ENCODE measurements around the gene CELF2. TPM values are rescaled to one million over a fixed set of nuclear protein-coding genes. Genes with fewer than 3 reads are reported as not detected.
A peak's percentile ranks its signal among the peaks of the same experiment; 100 is the strongest.

Gene CELF2
- total RNA-seq, 1 experiment from 2014 or later = 0.51 TPM

GRCh38 chr10:11131112-11131639 is 113.5 kb downstream of the CELF2 start:
- DNase-seq (ENCODE audit: low read depth) = no peak

DNA sequence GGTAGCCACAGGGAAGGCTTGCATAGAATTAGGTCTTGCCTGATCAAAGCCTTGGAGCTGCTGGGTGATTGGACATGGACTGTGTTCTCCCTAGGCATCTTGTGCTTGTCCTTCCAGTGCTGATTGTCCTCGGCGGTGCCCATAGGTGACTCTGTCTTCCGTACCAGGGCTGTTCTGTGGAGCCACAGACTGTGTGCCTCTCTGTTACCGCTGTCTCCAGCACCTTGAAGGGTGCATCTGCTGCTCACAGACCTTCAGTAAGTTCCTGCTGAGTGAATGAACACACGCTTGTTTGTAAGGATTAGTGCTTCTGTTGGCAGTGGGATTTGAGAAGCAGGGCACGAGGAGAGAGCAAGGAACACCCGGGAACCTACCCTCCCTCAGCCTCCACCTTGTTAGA is 116.7 kb downstream of the CELF2 start:
- no peak for DNase-seq (ENCODE audit: low read depth)

GRCh38 chr10:11135709-11136108 is 118.0 kb downstream of the CELF2 start:
- no peak for DNase-seq (ENCODE audit: low read depth)

- DNase-seq (ENCODE audit: low read depth) = no peak
These were observed 120.8 kb downstream of the CELF2 start for GRCh38 chr10:11138314-11139033.

DNA sequence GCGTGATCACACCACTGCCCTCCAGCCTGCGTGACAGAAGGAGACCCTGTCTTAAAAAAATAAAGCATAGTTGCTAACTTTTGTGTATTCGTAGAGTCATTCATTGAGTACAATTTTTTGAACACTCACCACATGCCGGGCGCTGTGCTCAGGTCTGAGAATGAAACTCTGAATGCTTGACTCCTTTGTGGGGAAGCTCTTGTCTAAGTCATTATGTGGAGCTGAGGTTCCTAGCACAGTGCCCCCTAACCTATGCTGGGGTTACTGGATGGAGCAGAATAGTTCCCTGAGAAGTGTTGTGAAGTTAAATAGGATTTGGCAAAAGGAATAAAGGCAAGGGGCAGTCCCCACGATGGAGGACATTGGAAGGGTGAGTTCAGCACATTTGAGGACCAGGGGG is 123.3 kb downstream of the CELF2 start:
- no peak for DNase-seq (ENCODE audit: low read depth)

DNA sequence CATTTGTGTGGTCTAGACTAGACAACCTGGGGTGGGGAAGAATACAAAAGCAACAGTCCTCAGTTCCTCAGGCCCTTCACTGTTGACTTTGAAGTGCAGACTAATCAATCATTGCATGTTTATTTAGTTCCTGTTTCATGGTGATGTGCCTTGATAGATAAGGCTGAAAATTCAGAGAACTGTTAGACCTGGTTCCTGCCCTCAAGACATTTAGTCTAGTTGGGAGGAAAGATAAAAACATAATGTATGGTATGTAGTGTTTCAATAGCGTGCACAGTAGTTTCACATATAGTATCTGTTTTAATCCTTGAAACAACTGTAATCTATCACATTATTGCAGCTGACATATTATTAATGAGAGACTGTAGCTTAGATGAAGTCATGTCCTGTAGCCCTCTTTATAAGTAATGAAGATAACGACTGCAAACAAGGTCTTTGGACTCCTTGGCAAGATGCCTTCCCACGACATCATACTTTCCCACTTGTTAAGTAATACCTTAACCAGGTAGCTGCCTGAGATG is 124.0 kb downstream of the CELF2 start:
- DNase-seq (ENCODE audit: low read depth) = no peak

DNA sequence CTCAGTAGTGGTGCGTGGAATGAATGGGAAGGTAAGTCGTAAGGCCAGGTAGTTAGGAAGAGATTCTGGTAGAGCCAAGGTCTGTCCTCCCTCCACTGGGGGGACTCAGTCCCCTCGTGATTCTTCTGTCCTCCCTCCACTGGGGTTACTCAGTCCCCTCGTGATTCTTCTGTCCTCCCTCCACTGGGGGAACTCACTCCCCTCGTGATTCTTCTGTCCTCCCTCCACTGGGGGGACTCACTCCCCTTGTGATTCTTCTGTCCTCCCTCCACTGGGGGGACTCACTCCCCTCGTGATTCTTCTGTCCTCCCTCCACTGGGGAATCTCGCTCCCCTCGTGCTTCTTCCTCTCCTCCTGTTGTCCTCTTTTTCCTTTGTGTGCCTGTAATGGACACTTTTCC is 125.1 kb downstream of the CELF2 start:
- DNase-seq (ENCODE audit: low read depth) = no peak

DNA sequence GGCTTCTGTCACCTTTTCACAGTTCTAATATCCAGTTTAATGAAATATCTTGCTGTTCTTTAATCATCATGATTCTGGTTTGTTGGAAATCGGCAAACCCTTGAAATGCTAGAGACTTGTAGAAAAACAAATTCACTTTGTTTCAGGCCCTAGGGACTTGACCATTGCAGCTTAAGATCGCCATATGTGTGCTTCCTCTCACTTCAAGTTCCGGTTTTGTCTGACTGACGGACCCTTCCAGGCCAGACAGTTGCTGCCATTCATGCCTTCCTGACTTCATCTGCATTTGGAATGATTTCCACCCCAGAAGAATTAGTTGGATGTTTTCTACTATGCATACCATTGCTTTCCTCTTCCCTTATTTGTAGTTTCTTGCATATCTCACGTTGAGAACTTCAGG is 125.6 kb downstream of the CELF2 start:
- DNase-seq (ENCODE audit: low read depth) = no peak

DNA sequence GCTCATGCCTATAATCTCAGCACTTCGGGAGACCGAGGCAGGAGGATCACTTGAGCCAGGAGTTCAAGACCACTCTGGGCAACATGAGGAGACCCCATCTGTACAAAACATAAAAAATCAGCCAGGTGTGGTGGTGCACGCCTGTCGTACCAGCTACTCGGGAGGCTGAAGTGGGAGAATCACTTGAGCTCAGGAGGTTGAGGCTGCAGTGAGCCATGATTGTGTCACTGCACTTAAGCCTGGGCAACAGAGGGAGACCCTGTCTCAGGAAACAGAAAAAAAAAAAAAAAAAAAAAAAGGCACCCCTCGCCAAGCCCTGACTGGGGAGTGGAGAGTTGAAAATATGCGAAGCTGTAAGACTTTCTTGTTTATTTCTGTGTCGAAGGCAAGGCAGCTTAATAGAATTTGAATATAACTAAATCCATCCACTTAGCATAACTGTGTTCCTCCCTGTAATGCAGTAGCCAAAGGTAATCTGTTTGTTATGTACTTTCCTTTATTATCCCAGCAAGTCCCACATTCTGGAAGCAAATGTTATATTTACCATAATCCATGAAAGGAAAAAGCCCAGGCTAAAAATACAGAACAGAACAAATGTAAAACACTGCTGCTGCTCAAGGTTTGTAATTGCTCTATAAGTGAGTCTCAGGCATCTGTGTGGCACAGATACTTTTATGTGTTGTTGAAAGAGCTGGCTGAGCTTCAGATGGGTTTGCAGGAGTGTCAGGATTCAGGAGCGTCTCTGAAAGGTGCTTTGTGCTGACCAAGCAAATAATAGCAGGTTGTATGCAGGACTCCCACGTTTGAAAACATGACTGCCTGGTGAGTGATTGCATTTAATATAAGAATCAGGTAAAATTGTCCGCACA is 127.2 kb downstream of the CELF2 start:
- no peak for DNase-seq (ENCODE audit: low read depth)

GRCh38 chr10:11145495-11145855 is 127.8 kb downstream of the CELF2 start:
- no peak for DNase-seq (ENCODE audit: low read depth)

- peak; percentile 21 for DNase-seq (ENCODE audit: low read depth)
These were observed 128.9 kb downstream of the CELF2 start for GRCh38 chr10:11146402-11147171.

- DNase-seq (ENCODE audit: low read depth) = peak; percentile 9
These were observed 130.1 kb downstream of the CELF2 start for GRCh38 chr10:11147722-11148121.

DNA sequence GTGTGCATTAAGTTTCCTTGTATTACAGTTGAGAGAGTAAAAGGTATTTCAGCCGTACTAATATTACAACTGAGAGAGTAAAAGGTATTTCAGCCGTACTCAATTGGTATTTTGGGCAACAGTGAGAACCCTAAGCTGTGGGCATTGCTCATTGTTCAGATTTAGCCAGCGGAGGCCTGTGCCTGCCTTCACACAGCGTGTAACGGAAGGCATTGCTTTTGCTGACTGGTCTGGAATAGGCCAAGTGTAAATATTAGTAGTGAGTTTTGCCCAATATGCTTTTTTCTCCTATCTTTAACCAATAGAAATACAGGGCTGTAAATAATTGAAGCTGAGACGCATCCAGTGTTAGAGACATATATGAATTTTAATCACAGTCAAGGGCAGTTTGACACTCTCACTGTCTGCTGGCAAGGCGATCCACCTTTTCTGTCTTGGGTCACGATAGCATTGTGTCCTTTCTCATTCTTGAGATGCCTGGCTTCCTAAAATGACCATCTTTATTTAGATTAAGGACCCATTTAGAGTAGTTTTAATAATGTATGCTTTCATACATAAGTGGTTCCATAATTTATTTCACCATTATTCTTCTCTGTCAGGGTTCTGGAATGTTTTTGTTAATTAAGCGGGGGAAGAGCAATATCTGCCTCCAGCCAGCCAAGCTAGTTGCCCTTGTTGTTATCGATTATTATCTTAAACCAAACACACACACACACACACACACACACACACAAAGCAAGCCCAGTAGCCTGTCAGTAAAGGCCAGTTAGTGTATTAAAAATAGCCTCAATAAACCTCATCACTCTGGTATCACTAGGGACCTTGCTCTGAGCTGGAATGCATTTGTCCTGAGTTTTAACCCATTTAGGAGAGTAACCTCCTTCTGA is 130.7 kb downstream of the CELF2 start:
- DNase-seq (ENCODE audit: low read depth) = no peak

- no peak for DNase-seq (ENCODE audit: low read depth)
These were observed 132.1 kb downstream of the CELF2 start for GRCh38 chr10:11149807-11150141.

DNA sequence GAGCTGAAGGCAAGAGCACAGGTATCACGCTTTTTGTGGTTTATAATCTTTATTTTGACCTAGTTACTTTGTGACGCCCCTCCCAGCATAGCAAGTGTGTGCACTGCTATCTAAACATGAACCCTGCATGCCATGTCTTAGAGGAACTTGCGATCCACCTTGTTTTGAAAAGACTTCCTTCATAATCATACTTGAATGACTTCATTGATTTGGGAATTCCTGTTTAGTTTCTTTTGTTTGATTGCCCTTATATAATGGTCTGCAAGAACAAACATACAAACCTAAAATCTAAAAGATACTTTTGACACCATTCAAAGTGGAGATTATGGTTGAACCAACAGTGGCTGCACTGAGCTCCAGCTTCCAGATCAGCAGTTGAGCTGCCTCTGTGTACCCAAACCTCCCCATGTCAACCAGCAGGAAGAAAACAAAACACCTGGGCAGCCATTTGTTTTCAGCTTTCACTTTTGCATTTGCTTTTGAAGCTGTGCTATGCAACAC is 132.6 kb downstream of the CELF2 start:
- DNase-seq (ENCODE audit: low read depth) = no peak

- DNase-seq (ENCODE audit: low read depth) = no peak
These were observed 133.3 kb downstream of the CELF2 start for GRCh38 chr10:11150879-11151415.

DNA sequence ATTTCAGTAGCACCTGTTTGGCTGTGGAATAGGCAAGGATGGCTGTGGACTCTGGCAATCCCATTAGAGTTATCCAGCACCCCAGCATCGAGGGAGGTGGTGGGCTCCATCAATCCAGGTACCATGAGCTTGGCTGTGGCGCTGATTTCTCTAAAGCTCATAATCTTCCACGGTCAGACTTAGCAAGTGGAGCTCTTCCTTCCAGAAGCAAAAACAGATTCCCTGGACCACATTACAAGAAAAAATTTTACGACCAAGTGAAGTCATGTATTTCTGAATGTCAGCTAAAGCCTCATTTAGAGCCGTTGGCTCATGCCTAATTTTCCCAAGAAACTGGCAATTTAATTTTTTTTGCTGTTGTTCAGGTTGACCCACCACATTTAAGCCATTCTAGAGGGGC is 135.1 kb downstream of the CELF2 start:
- DNase-seq (ENCODE audit: low read depth) = no peak

- DNase-seq (ENCODE audit: low read depth) = no peak
These were observed 135.6 kb downstream of the CELF2 start for GRCh38 chr10:11153245-11153644.

- no peak for DNase-seq (ENCODE audit: low read depth)
These were observed 136.1 kb downstream of the CELF2 start for GRCh38 chr10:11153766-11154165.

GRCh38 chr10:11154333-11154732 is 136.7 kb downstream of the CELF2 start:
- no peak for DNase-seq (ENCODE audit: low read depth)

All from Daoy (cell line).